Cardiac atrium fibroblast (primary cell): Measurements from ENCODE around the gene AXIN1. TPM values are rescaled to one million over a fixed set of nuclear protein-coding genes. Genes with fewer than 3 reads are reported as not detected.

Experiments
- total RNA-seq: library from RNA; depleted of rRNA; stranded (reverse); fragments of >200 nt; gene quantifications from 2 replicates; pipeline ENCODE4 v1.2.3, GENCODE V29; 2015

AXIN1 gene
- 16.2 and 21.5 TPM in 2 replicates for total RNA-seq

DNA sequence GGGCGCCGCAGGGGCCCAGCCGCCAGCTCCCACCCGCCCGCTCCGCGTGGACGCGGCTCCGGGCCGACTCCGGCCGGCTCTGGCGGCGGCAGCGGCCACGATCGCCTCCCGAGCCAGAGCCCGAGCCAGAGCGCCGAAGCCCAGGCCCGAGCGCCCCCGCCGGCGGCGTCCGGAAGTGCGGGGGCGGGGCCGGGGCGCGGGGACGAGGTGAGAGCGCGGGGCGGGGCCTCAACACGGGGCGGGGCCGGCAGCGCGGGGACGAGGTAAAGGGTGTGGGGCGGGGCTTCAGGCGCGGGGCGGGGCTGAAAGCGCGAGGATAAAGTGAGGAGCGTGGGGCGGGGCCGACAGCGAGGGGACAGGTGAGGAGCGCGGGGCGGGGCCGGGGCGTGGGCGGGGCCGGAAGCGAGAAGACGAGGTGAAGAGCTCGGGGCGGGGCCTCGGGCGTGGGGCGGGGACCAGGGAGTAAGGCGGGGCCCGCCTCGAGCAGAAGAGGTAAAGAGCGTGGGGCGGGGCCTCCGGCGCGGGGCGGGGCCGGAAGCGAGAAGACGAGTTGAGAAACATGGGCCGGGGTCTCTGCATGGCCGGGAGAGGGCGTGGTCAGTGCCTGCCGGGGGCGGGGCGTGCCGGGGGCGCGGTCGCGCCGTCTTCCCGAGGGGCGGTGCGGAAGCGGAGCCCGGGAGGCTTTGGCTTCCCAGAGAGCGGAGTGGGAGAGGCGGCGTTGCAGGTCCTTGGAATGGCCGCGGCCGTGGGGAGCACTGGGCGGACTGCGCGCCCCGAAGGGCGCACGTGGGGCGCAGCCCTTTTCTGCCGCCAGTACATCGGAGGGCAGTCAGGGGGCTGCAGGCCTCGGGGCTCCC lies at the start of gene AXIN1:
TSS of gene AXIN1 (minus strand) at position 177 of the 857 bp plus-strand sequence. CDS start 5,698 bp downstream, outside the sequence.

GRCh38 chr16:401468-402348 lies 49.2 kb upstream of the AXIN1 start, which contains the start of gene DECR2:
TSS of gene DECR2 (plus strand) at chr16:401885. CDS start at chr16:401964, 79 bp downstream.

DNA sequence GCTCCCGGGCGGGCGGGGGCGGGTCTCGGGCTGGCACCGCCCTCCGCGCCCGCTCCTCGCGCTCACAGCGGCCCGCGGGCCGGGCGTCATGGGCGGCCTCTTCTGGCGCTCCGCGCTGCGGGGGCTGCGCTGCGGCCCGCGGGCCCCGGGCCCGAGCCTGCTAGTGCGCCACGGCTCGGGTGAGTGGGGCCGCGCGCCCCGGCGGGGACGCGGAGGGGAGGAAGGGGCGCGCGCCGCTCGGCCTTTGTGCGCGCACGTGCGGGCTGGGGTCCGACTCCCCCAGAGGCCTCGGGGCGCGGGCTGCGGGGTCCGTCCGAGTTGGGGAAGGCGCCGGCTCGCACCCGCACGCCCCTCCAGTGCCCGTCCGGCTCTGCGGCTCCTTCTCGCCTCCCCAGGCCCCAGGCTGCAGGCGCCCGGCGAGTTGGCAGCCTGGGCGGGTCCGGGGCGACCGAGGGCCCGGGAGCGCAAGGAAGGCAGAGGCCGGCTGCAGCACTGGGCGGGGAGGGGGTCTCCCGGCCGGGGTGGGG lies 44.7 kb upstream of the AXIN1 start, which contains the start of gene NME4:
TSS of gene NME4 (plus strand) at position 65 of the 527 bp plus-strand sequence. CDS start at position 89, 24 bp downstream.

DNA sequence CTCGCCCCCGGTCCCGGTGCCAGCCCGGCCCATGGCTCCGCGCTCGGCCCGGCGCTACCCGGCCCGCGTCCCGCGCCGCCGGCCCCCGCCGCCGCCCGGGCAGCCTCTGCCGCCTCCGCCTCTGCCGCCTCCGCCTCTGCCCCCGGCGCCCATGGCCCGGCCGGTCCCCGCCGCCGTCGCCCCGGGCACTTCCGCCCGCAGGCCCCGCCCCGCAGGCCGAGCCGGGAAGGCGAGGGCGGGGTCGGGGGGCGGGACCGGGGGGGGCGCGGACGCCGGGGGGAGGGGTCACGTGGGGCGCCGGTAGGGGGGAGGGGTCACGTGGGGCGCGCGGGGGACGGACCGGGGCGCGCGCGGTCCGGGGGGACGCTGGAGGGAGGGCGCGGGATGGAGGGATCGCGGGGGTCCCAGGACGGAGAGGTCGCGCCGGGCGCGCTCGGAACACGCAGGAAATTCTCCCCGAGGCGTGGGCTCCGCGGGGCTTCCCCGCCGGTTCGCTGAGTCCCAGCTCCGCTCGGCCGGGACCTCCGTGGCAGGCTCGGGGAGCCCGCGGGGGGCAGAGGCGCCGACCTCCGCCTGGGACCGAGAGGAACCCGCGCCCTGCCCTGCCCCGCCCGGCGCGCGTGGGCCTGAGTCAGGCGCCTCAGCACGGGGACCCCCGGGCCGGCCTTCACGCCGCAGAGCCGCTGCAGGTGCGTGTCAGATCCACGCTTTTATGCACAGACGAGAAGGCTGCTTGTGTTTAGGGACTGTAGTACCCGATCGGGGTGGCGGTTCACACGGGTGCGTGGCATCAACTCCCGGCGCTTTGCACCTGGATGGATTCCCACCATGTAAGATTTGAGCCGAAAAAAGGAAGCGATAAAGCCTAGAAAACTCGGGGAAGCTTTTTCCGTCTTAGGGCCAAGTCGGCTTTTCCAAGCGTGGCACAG lies 29.5 kb upstream of the AXIN1 start, which contains the start of gene PGAP6:
TSS of gene PGAP6 (minus strand) at position 190 of the 929 bp plus-strand sequence. CDS start at position 33, 157 bp downstream.

DNA sequence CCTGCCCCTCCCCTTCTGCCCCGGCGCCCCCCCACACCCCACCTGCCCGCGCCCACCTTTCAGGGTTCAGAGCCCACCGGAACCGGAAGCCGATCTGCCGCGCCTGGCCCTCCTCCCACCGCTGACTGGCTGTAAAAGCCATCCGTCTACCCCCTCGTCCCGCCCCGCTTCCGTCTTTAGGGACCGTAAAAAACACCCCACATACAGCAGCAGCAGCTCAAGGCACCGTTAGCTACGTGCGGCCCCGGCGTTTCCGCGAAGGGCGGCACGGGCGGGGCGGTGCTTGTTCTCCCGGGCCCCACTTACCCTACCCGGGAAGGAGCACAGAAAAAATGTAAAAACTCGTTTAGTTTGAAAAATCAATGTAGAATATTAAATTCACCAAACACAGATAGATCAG lies 17.9 kb upstream of the AXIN1 start, which contains the start of gene MRPL28:
TSS of gene MRPL28 (minus strand) at position 96 of the 400 bp plus-strand sequence. CDS start 320 bp downstream, outside the sequence.

GRCh38 chr16:283033-283805 lies 69.3 kb downstream of the AXIN1 start, which contains the start of gene PDIA2:
TSS of gene PDIA2 (plus strand) at chr16:283164. CDS start at chr16:283170, 6 bp downstream.

GRCh38 chr16:280552-280951 lies 72.0 kb downstream of the AXIN1 start, which contains the start of gene ARHGDIG:
TSS of gene ARHGDIG (plus strand) at chr16:280591. CDS start at chr16:280681, 90 bp downstream.

GRCh38 chr16:275786-276232 lies 76.7 kb downstream of the AXIN1 start, which contains the start of gene RGS11:
TSS of gene RGS11 (minus strand) at chr16:275944. CDS start at chr16:275911, 33 bp downstream.

Other genes starting within 250 kb of the AXIN1 start
- 6.7 and 8.9 TPM in 2 replicates for gene NPRL3, start 214.1 kb downstream of the AXIN1 start, total RNA-seq
- gene HBZ, start 200.1 kb downstream of the AXIN1 start, total RNA-seq: not detected in 2 replicates
- gene HBM, start 186.7 kb downstream of the AXIN1 start, total RNA-seq: not detected in 2 replicates
- gene HBA2, start 179.8 kb downstream of the AXIN1 start, total RNA-seq: not detected in 2 replicates
- gene HBA1, start 176.0 kb downstream of the AXIN1 start, total RNA-seq: 5.8 TPM in 1 of 2 replicates, not detected in the other
- not detected in 2 replicates for gene HBQ1, start 172.3 kb downstream of the AXIN1 start, total RNA-seq
- 29.8 and 30.0 TPM in 2 replicates for gene LUC7L, start 123.3 kb downstream of the AXIN1 start, total RNA-seq
- 119 and 130 TPM in 2 replicates for gene FAM234A, start 117.9 kb downstream of the AXIN1 start, total RNA-seq
- gene RGS11, start 76.8 kb downstream of the AXIN1 start, total RNA-seq: 4.9 and 5.2 TPM in 2 replicates
- 2.2 and 2.3 TPM in 2 replicates for gene ARHGDIG, start 72.1 kb downstream of the AXIN1 start, total RNA-seq
- 0.18 and 0.32 TPM in 2 replicates for gene PDIA2, start 69.6 kb downstream of the AXIN1 start, total RNA-seq
- 59.8 and 94.1 TPM in 2 replicates for gene MRPL28, start 17.8 kb upstream of the AXIN1 start, total RNA-seq
- gene PGAP6, start 29.3 kb upstream of the AXIN1 start, total RNA-seq: 40.1 and 47.3 TPM in 2 replicates
- gene NME4, start 44.5 kb upstream of the AXIN1 start, total RNA-seq: 175 and 182 TPM in 2 replicates
- 9.6 and 16.8 TPM in 2 replicates for gene DECR2, start 49.2 kb upstream of the AXIN1 start, total RNA-seq
- gene RAB11FIP3, start 72.9 kb upstream of the AXIN1 start, total RNA-seq: 32.1 and 33.0 TPM in 2 replicates
- gene CAPN15, start 175.0 kb upstream of the AXIN1 start, total RNA-seq: 32.9 and 43.7 TPM in 2 replicates
- gene PRR35, start 207.7 kb upstream of the AXIN1 start, total RNA-seq: not detected in 2 replicates
- 2.2 and 6.5 TPM in 2 replicates for gene NHLRC4, start 214.3 kb upstream of the AXIN1 start, total RNA-seq
- 22.4 and 30.7 TPM in 2 replicates for gene PIGQ, start 217.2 kb upstream of the AXIN1 start, total RNA-seq
- gene RAB40C, start 237.3 kb upstream of the AXIN1 start, total RNA-seq: 11.6 and 18.6 TPM in 2 replicates